ENCODE data around the gene GNB4.

GNB4 gene

DNA sequence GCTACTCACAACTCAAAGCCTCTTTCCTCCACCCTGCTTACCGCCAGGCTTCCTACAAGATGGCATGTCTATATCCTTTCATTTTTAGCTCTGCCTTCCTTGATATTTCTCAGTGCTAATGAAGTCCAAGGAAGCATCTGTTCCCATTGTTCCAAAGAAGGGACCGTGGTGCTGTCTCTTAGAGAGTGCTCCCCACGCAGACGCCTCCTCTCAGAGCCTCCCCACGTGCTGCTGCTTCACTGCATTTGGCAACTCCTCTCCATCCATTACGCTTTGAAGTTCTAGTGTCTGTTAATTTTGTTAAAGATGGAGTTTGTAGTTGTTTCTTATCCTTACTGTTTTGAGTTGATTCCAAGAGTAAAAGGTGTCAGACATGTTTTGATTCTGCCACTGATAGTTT is 26.2 kb downstream of the GNB4 start:
- DNase-seq (ENCODE audit: low spot score in 2 of 2) = no peak
- in situ Hi-C loops (cut with MboI; ENCODE audit: low sequenced_read_pairs) = loop anchor here (10.0 kb wide), 1 partner anchor 130 kb away; no protein-coding TSS in a partner anchor
- Histone ChIP-seq H3K27me3 (ENCODE audit: low read depth) (no peaks in the 10 kb centered on the region), H3K36me3 (replicated peaks) (no peaks in the 10 kb centered on the region), H3K4me1 (no peaks in the 10 kb centered on the region), H3K9me3 (no peaks in the 10 kb centered on the region), H3K4me3 (no peak overlapping the region)

GRCh38 chr3:179421500-179421899 is 29.8 kb downstream of the GNB4 start:
- no peak for DNase-seq (ENCODE audit: low spot score in 2 of 2)
- in situ Hi-C loops (cut with MboI; ENCODE audit: low sequenced_read_pairs) = loop anchor here (10.0 kb wide), 1 partner anchor 133 kb away; no protein-coding TSS in a partner anchor
- Histone ChIP-seq H3K9me3 (no peaks in the 10 kb centered on the region), H3K27me3 (ENCODE audit: low read depth) (no peaks in the 10 kb centered on the region), H3K36me3 (replicated peaks) (peaks cover 9% of the 10 kb centered on the region), H3K4me1 (no peaks in the 10 kb centered on the region), H3K4me3 (no peak overlapping the region)

- in situ Hi-C loops (cut with MboI; ENCODE audit: low sequenced_read_pairs) = no loop called here
Measured at GRCh38 chr3:179418610-179419009, 32.7 kb downstream of the GNB4 start.

DNA sequence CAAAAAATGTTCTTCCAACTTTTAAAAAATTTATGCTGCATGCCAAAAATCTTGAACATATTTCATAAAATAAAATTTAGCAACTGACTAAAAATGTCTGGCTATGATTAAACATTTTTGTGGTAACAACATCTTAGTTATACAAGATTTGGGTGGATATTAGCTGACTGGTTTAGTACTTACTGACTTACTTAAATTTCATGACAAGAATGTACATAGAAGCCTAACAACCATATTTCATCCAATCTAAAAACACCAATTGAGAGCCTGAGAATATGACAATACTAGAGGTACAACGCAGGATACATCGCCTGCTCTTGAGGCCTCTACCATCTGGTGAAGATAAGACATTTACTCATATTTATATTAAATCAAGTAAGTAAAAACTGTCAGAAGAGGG is 34.6 kb downstream of the GNB4 start:
- in situ Hi-C loops (cut with MboI; ENCODE audit: low sequenced_read_pairs) = no loop called here
- DNase-seq (ENCODE audit: low spot score in 2 of 2) = no peak
- H3K36me3 ChIP-seq (replicated peaks) = peaks cover 12% of the 10 kb centered on the region

More at GRCh38 chr3:179418610-179419009, 32.7 kb downstream of the GNB4 start:
- Histone ChIP-seq H3K4me1 (no peaks in the 10 kb centered on the region), H3K9me3 (no peaks in the 10 kb centered on the region), H3K27me3 (ENCODE audit: low read depth) (no peaks in the 10 kb centered on the region), H3K4me3 (no peak overlapping the region), H3K36me3 (replicated peaks) (peaks cover 9% of the 10 kb centered on the region)
- DNase-seq (ENCODE audit: low spot score in 2 of 2) = no peak

GRCh38 chr3:179415377-179415776 is 35.9 kb downstream of the GNB4 start:
- Histone ChIP-seq H3K36me3 (replicated peaks) (peaks cover 12% of the 10 kb centered on the region), H3K4me3 (no peak overlapping the region), H3K27me3 (ENCODE audit: low read depth) (no peaks in the 10 kb centered on the region), H3K4me1 (no peaks in the 10 kb centered on the region), H3K9me3 (no peaks in the 10 kb centered on the region)
- in situ Hi-C loops (cut with MboI; ENCODE audit: low sequenced_read_pairs) = no loop called here
- DNase-seq (ENCODE audit: low spot score in 2 of 2) = no peak

More for the DNA sequence above, 34.6 kb downstream of the GNB4 start:
- Histone ChIP-seq H3K4me1 (no peaks in the 10 kb centered on the region), H3K4me3 (no peak overlapping the region), H3K9me3 (no peaks in the 10 kb centered on the region), H3K27me3 (ENCODE audit: low read depth) (no peaks in the 10 kb centered on the region)

DNA sequence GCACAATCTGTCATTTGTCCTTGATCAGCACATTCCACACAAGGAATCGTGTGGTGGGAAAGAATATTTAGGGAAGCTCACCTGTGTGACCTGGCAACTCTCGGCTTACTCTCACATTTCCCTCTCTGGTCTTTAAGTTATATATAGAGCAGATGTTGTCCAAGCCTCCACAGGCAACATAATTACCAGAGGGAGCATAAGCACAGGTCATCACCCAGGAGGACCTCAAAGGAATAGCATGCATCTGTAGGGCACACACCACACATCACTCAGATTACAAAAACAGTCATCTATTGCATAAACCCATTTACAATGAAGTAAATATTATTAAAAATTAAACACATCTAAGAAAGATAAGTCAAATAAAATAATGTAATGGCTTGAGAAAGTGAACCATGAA is 36.5 kb downstream of the GNB4 start:
- Histone ChIP-seq H3K4me1 (no peaks in the 10 kb centered on the region), H3K36me3 (replicated peaks) (peaks cover 12% of the 10 kb centered on the region), H3K27me3 (ENCODE audit: low read depth) (no peaks in the 10 kb centered on the region), H3K4me3 (no peak overlapping the region), H3K9me3 (no peaks in the 10 kb centered on the region)
- no peak for DNase-seq (ENCODE audit: low spot score in 2 of 2)
- in situ Hi-C loops (cut with MboI; ENCODE audit: low sequenced_read_pairs) = no loop called here

GRCh38 chr3:179410999-179411398 is 40.3 kb downstream of the GNB4 start:
- H3K36me3 ChIP-seq (replicated peaks) = peaks cover 4% of the 10 kb centered on the region; the same call in 1 of the 2 replicates

GRCh38 chr3:179410331-179410730 is 40.9 kb downstream of the GNB4 start:
- Histone ChIP-seq H3K9me3 (no peaks in the 10 kb centered on the region), H3K4me1 (no peaks in the 10 kb centered on the region), H3K4me3 (no peak overlapping the region), H3K36me3 (replicated peaks) (peaks cover 7% of the 10 kb centered on the region; the same call in 1 of the 2 replicates), H3K27me3 (ENCODE audit: low read depth) (no peaks in the 10 kb centered on the region)
- DNase-seq (ENCODE audit: low spot score in 2 of 2) = no peak
- in situ Hi-C loops (cut with MboI; ENCODE audit: low sequenced_read_pairs) = no loop called here

More at GRCh38 chr3:179410999-179411398, 40.3 kb downstream of the GNB4 start:
- in situ Hi-C loops (cut with MboI; ENCODE audit: low sequenced_read_pairs) = no loop called here
- Histone ChIP-seq H3K4me3 (no peak overlapping the region), H3K27me3 (ENCODE audit: low read depth) (no peaks in the 10 kb centered on the region), H3K4me1 (no peaks in the 10 kb centered on the region), H3K9me3 (no peaks in the 10 kb centered on the region)
- DNase-seq (ENCODE audit: low spot score in 2 of 2) = no peak

DNA sequence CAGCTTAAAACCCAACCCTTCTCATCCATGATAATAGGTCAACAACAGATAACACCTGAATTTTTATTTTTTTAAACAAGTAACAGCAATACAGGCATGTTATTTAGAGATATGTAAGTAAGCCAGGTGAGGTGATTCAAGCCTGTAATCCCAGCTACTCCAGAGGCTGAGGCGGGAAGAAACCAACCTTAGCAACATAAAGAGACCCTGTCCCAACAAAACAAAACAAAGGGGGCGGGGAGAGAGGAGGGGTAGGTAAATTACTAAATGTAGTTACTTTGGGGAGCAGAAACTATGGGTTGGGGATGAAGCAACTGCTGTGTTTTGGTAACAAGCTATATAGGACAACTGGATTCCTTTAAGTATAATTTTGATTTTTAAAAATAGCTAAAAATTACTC is 47.0 kb downstream of the GNB4 start:
- H3K36me3 ChIP-seq (replicated peaks) = peaks cover 10% of the 10 kb centered on the region; the same call in 1 of the 2 replicates
- no peaks in the 10 kb centered on the region for H3K27me3 ChIP-seq (ENCODE audit: low read depth)
- DNase-seq (ENCODE audit: low spot score in 2 of 2) = no peak
- H3K4me1 ChIP-seq = peaks cover 9% of the 10 kb centered on the region
- no peak overlapping the region for H3K4me3 ChIP-seq
- H3K9me3 ChIP-seq = no peaks in the 10 kb centered on the region
- in situ Hi-C loops (cut with MboI; ENCODE audit: low sequenced_read_pairs) = no loop called here

DNA sequence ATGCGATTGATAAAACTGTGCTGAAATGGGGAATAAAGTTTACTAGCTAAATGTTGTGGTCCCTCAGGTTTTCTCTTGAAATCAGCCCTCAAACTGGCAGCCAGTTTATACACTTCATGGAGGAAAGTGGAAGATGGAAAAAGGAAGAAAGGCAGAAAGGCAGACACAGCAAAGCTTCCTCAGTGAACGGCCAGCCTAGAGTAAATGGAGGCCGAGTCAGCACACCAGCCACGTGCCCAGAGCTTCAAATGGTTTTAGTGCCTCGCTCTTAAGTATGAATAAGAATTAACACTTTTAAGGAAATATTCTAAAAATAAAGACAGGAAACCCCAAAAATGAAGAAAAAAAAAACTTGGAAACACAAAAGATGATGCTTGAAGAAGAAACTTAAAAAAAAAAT is 48.3 kb downstream of the GNB4 start:
- no peak for DNase-seq (ENCODE audit: low spot score in 2 of 2)
- H3K36me3 ChIP-seq (replicated peaks) = peaks cover 10% of the 10 kb centered on the region; the same call in 1 of the 2 replicates

GRCh38 chr3:179401561-179401960 is 49.7 kb downstream of the GNB4 start:
- peak in 1 of 2 experiments; percentile 49 for DNase-seq (ENCODE audit: low spot score in 2 of 2)
- Histone ChIP-seq H3K4me3 (no peak overlapping the region), H3K4me1 (peaks cover 9% of the 10 kb centered on the region), H3K9me3 (no peaks in the 10 kb centered on the region), H3K27me3 (ENCODE audit: low read depth) (no peaks in the 10 kb centered on the region), H3K36me3 (replicated peaks) (peaks cover 19% of the 10 kb centered on the region)
- in situ Hi-C loops (cut with MboI; ENCODE audit: low sequenced_read_pairs) = no loop called here

More for the DNA sequence above, 48.3 kb downstream of the GNB4 start:
- in situ Hi-C loops (cut with MboI; ENCODE audit: low sequenced_read_pairs) = no loop called here
- H3K4me1 ChIP-seq = peaks cover 9% of the 10 kb centered on the region
- H3K4me3 ChIP-seq = no peak overlapping the region
- no peaks in the 10 kb centered on the region for H3K9me3 ChIP-seq
- H3K27me3 ChIP-seq (ENCODE audit: low read depth) = no peaks in the 10 kb centered on the region

DNA sequence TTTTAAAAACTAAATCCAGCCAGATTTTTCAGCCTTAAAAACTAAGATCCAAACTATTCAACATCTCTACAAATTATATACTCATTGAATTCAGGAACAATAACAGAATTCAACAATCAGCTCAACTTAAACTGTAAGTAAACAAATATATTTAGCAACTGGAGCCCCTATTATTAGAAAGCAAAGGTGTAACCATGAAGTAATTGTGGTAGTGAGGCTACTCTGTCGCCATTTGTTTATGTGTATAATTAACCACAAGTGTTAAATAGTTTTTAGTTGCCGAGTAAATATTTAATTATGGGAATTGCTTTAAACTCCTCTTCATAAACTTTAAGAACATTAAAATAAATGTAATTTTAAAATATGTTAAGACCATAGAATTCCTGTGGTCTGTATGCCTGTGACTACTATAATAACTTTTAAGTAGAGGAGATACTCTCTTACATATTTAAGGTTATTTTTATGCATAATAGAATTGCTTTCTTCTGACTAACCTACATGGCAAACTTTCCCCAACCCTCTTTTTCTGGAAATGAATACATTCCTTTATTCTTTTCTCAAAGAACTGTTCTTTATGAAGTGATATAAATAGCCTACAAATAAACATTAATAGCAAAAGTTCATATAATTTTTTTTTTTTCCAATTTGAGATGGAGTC is 52.6 kb downstream of the GNB4 start:
- in situ Hi-C loops (cut with MboI; ENCODE audit: low sequenced_read_pairs) = no loop called here
- Histone ChIP-seq H3K4me3 (no peak overlapping the region), H3K9me3 (no peaks in the 10 kb centered on the region), H3K27me3 (ENCODE audit: low read depth) (no peaks in the 10 kb centered on the region), H3K36me3 (replicated peaks) (peaks cover 14% of the 10 kb centered on the region), H3K4me1 (peaks cover 9% of the 10 kb centered on the region)
- DNase-seq (ENCODE audit: low spot score in 2 of 2) = no peak

DNA sequence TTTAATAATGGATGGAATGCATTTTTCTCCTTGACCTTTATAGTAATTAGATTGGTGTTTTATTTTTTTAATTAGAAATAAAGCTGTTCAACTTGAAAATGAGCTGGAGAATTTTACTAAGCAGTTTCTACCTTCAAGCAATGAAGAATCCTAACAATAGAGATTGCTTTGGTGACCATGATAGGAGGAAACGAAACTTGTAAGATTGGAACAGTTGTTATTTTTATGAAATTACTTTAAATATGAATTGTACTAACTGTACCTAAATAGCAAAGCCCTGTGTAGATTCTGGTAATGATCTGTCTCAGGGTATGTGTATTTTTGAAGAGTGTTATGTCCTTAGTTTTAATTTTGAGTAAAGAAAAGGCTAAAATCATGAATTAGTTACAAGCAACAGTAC is 59.4 kb downstream of the GNB4 start:
- DNase-seq (ENCODE audit: low spot score in 2 of 2) = no peak

DNA sequence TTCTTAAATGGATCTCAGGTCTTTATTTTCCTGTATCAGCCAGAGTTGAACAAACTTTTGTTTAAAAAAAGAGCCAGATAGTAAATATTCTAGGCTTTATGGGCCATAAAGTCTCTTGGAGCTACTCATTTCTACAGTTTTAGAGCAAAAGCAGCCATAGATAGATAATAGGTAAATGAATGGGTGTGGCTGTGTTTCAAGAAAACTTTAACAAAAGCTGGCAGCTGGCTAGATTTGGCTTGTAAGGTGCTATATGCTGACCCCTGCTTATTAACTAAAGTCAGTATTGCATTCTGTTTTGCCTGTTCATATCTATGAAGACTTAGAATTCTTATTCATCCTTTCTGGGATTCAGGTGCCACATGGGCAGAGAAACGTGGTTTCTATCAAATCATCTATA is 74.8 kb downstream of the GNB4 start:
- H3K36me3 ChIP-seq (replicated peaks) = peaks cover 24% of the 10 kb centered on the region
- no peaks in the 10 kb centered on the region for H3K4me1 ChIP-seq
- H3K4me3 ChIP-seq = no peak overlapping the region
- in situ Hi-C loops (cut with MboI; ENCODE audit: low sequenced_read_pairs) = no loop called here
- H3K27me3 ChIP-seq (ENCODE audit: low read depth) = no peaks in the 10 kb centered on the region
- DNase-seq (ENCODE audit: low spot score in 2 of 2) = no peak
- no peaks in the 10 kb centered on the region for H3K9me3 ChIP-seq

More for the DNA sequence above, 59.4 kb downstream of the GNB4 start:
- Histone ChIP-seq H3K4me3 (no peak overlapping the region), H3K27me3 (ENCODE audit: low read depth) (no peaks in the 10 kb centered on the region), H3K4me1 (peaks cover 10% of the 10 kb centered on the region), H3K36me3 (replicated peaks) (peaks cover 5% of the 10 kb centered on the region), H3K9me3 (no peaks in the 10 kb centered on the region)
- in situ Hi-C loops (cut with MboI; ENCODE audit: low sequenced_read_pairs) = no loop called here

All from HAP-1 (cell line).